GM04504 (cell line): ENCODE results near the gene MINK1.

ENCODE experiments used
- DNase-seq: peaks from one replicate; pipeline ENCODE4 v3.0.0-alpha.2; 2012; ENCODE audit warnings: low read depth

MINK1 gene

GRCh38 chr17:4933646-4934045 lies 100.5 kb downstream of the MINK1 start:
- no peak for DNase-seq

- DNase-seq, result no peak
Measured at GRCh38 chr17:4934173-4934979, 101.2 kb downstream of the MINK1 start.

- DNase-seq, result no peak
Measured at GRCh38 chr17:4935650-4936049, 102.5 kb downstream of the MINK1 start.

- no peak for DNase-seq
Measured at GRCh38 chr17:4936436-4936835, 103.3 kb downstream of the MINK1 start.

- DNase-seq, result no peak
Measured at GRCh38 chr17:4937553-4937952, 104.4 kb downstream of the MINK1 start.

- no peak for DNase-seq
Measured at GRCh38 chr17:4938069-4938491, 104.9 kb downstream of the MINK1 start.

GRCh38 chr17:4938688-4939545 lies 105.8 kb downstream of the MINK1 start:
- DNase-seq, result no peak

- DNase-seq, result no peak
Measured at GRCh38 chr17:4939546-4939795, 106.3 kb downstream of the MINK1 start.

- peak; percentile 100 for DNase-seq
Measured at GRCh38 chr17:4939796-4940554, 106.8 kb downstream of the MINK1 start, which contains the start of the genes RNF167 and SLC25A11. RNF167 (plus strand) TSS chr17:4940268; CDS start chr17:4940910, 642 bp downstream. SLC25A11 (minus strand) TSS chr17:4940046; CDS start chr17:4939910, 136 bp downstream.

GRCh38 chr17:4940555-4941318 lies 107.6 kb downstream of the MINK1 start:
- no peak for DNase-seq

- DNase-seq, result no peak
Measured at GRCh38 chr17:4941319-4941610, 108.1 kb downstream of the MINK1 start.

- no peak for DNase-seq
Measured at GRCh38 chr17:4942760-4943508, 109.8 kb downstream of the MINK1 start.

- no peak for DNase-seq
Measured at GRCh38 chr17:4944163-4944553, 111.0 kb downstream of the MINK1 start.

- DNase-seq, result no peak
Measured at GRCh38 chr17:4944554-4945175, 111.5 kb downstream of the MINK1 start.

GRCh38 chr17:4945176-4945943 lies 112.2 kb downstream of the MINK1 start:
- peak; percentile 86 for DNase-seq

- no peak for DNase-seq
Measured at GRCh38 chr17:4945944-4946280, 112.8 kb downstream of the MINK1 start.

- no peak for DNase-seq
Measured at GRCh38 chr17:4946312-4946976, 113.3 kb downstream of the MINK1 start.

- no peak for DNase-seq
Measured at GRCh38 chr17:4947010-4947410, 113.9 kb downstream of the MINK1 start.
